ENCODE measurements around the gene SH3BP1. TPM values are rescaled to one million over a fixed set of nuclear protein-coding genes. Genes with fewer than 3 reads are reported as not detected.
"Not testable (repeated sequence)": the region's sequence is repeated elsewhere in the genome, so short reads cannot be mapped to it uniquely, and the experiment has no call there.

The SH3BP1 gene
- total RNA-seq, 1 experiment from 2014 or later = 47.1 TPM

- no peak for DNase-seq (ENCODE audit: low spot score)
These were observed 6.3 kb upstream of the SH3BP1 start for GRCh38 chr22:37633089-37633624.

- DNase-seq (ENCODE audit: low spot score) = no peak
These were observed 5.6 kb upstream of the SH3BP1 start for GRCh38 chr22:37633625-37634416.

DNA sequence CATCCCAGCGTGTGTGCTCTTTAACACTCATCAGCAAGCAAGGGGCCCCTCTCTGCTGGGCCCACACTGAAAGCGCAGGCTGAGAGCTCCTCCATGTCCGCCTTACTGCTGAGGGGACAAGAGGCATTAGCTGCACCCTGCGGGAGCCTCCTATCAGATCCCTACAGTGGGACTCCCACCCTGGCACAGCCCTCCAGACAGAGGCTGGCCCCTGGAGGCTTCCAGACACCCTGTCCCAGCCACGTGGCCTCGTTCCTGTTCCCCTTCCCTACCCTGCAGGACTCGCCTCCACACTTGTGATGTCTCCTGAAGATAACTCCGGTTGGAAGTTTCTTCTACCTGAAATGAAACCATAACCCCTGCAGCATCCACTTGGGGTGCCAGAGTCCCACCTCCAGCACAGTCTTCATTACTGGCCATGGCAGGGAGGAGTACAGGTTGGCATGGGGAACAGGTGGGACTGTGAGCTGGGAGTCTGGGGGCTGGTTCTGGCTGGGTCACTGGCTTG is 5.0 kb upstream of the SH3BP1 start:
- peak; percentile 35 for DNase-seq (ENCODE audit: low spot score)

DNA sequence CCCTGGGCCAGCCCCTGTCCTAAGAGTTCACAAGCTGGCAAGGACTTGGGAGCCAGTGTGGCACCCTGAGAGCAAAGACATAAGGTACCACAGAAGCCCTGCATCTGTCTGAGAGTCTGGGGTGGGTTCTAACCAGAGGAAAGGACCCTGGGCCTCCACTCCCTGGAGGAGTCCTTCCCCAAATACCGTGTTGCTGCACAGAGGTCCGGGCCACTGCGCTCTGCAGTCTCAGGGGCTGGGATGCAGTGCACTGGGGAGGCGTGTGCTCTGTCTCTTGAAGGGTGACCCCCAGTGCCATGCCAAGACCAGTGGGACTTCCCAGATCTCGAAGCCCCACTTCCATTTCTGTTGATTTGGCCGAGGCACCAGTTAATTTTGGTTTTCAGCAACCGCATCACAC is 4.3 kb upstream of the SH3BP1 start:
- DNase-seq (ENCODE audit: low spot score) = no peak

GRCh38 chr22:37636186-37636948 is 3.1 kb upstream of the SH3BP1 start:
- peak; percentile 26 for DNase-seq (ENCODE audit: low spot score)

DNA sequence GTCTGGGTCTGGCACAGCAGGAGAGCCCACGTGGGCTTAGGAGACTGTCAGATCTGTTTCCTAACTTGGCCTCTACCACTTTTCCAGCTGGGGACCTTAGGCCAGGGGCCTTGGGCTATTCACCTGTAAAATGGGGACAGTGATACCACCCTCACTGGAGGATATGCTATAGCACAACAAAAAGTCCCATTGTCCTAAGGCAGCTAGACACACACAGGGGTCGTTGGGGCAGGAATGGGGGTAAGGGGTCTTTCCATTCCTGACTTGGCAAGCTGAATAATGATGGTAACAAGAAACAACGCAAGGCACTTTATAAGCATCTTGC is 2.6 kb upstream of the SH3BP1 start:
- no peak for DNase-seq (ENCODE audit: low spot score)

DNA sequence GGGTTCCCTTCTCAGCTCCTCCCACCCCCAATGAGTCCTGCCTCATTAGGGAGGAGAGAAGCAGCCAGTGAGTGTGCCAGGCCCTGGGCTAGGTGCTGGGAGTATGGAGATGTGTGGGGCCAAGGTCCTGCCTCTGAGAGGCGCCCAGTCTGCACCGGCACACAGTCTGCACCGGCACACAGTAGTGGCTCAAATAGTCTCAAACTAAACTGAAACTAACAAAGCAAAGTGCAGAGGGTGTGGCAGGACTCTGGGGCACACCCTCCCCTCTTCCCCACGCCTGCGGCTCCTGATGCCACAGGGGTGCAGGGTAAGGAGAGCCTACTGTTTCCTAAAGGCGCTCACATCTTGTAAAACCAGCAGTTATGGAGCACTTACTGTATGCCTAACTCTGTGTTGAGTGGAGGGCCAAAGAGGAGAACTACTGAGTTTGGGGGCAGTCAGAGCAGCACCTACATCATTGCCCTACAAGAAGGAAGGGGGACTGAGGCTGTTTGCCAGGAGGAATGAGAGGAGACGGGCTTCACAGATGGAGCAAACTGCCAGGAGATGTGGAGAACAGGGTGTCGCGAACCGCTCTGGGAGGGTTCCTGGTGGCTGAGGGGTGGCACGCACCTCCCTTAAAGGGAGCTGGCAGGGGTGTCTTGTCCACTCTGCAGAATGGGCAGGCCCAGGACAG is 939 bp upstream of the SH3BP1 start:
- no peak for DNase-seq (ENCODE audit: low spot score)

- DNase-seq (ENCODE audit: low spot score) = no peak
These were observed 512 bp downstream of the SH3BP1 start for GRCh38 chr22:37639771-37640590.

DNA sequence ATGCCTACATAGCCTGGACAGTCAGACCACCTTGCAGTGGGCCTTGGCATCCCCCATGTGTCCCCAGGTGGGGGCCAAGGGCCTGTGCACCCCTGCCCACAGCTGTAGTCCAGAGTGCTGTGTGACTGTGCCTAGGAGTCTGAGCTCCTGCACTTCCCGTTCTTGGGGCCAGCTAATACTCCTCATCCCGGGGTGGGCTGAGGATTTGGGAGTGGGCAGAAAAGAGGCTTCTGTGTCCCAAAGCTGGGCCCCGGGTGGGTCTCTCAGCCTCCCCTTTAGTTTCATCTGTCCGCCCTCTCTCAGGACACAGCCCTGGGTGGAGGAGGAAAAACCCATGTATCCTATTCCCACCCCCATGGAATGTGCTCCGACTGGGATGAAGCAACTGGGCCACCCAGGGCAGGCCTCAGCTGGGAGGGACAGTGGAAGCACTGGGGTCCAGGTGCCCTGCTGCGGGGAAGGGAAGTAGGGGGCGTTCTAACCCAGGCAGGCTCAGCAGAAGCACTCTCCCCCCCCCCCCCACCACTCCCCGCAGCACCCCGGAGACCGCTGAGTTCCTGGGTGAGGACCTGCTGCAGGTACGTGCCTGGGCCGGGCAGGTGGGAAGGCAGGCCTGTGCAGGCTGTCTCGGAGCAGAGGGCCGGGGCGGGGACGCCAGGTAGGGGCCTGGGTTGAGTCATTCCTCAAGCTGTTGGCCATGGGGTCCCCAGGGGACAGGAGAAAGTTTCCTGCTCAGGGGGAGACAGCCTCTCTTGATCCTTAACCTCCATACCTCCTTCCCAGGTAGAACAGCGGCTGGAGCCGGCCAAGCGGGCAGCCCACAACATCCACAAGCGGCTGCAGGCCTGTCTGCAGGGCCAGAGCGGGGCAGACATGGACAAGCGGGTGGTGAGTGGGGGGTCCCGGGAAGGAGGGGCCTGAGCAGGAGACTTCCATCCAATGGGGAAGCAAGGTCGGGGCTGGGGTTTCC is 1.4 kb downstream of the SH3BP1 start:
- DNase-seq (ENCODE audit: low spot score) = peak; percentile 36

DNA sequence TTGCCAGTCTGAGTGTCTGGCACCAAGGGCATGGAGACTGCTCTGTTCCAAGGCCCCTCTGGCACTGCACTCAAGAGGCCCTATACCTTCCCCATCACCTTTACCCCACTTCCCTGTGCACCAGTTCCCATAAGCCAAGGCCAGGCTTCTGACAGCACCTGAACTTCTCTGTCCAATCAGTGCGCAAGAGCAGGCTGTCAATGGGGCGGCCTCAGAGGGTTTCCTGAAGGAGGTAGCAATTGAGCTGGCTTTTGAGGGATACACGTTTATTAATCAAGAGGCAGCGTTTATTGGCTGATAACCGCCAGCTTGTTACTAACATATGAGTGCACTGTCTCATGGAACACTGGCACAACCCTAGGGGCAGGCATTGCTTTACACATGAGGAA is 2.1 kb downstream of the SH3BP1 start:
- DNase-seq (ENCODE audit: low spot score) = peak; percentile 52

- DNase-seq (ENCODE audit: low spot score) = peak; percentile 84
These were observed 3.9 kb downstream of the SH3BP1 start for GRCh38 chr22:37643225-37643847.

- no peak for DNase-seq (ENCODE audit: low spot score)
These were observed 7.8 kb downstream of the SH3BP1 start for GRCh38 chr22:37647317-37647716.

GRCh38 chr22:37647928-37648327 is 8.5 kb downstream of the SH3BP1 start:
- DNase-seq (ENCODE audit: low spot score) = peak; percentile 87

DNA sequence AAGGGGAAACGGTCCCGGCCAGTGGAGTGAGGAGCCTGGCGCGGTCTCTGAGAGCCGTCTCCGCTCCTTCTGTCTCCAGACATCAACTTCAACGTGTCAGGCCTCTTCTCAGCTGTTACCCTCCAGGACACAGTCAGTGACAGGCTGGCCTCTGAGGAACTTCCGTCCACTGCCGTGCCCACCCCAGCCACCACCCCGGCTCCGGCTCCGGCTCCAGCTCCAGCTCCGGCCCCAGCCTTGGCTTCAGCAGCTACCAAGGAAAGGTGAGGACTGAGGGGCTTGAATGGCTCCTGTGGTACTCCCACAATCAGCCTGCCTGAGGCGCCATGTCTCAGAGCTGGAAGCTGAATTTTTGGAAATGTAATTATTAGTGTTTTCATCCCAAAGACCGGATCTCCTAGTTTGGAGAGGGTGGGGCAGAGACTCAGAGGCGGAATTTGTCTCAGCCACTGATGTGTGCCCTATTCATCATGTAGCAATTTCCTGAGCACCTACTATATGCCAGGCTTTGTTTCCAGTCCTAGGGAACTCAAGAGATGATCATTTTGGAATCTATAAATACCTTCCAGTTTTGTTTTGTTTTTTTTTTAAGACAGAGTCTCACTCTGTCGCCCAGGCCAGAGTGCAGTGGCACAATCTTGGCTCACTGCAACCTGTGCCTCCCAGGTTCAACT is 11.1 kb downstream of the SH3BP1 start:
- DNase-seq (ENCODE audit: low spot score) = no peak

DNA sequence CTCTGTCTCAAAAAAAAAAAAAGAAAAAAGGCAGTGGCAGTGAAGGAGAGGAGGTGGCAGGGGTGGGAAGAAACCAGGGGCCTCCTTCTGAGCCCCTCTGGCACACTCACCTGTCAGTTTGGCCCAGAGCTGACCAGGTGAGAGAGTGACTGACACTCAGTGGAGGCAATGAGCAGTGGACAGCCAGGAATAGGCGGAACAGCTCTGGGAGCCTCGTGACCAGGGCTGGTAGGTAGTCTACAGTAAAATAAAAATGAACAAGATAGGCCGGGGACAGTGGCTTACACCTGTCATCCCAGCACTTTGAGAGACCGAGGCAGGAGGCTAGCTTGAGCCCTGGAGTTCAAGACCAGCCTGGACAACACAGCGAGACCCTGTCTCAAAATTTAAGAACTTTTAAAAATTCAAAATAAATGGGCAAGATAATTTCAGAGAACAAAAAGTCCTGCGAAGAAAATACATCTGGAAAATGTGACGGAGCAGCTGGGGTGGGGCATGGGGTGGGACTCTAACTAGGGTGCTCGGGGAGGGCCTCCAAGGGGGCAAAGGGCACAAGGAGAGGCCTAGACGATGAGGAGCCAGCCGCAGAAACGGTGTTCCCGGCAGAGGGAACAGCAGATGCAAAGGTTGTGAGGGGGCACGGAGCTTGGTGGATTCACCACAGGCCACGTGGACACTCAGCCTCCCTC is 15.2 kb downstream of the SH3BP1 start:
- no peak for DNase-seq (ENCODE audit: low spot score)

GRCh38 chr22:37655252-37655563 is 15.7 kb downstream of the SH3BP1 start:
- DNase-seq (ENCODE audit: low spot score) = no peak

- DNase-seq (ENCODE audit: low spot score) = not testable (repeated sequence)
These were observed 17.1 kb downstream of the SH3BP1 start for GRCh38 chr22:37656583-37656982.

GRCh38 chr22:37657590-37658132 is 18.2 kb downstream of the SH3BP1 start:
- no peak for DNase-seq (ENCODE audit: low spot score)
